HAP-1 (cell line): ENCODE measurements around the gene ANKRD26.
"Not testable (repeated sequence)": the region's sequence is repeated elsewhere in the genome, so short reads cannot be mapped to it uniquely, and the experiment has no call there.

Experiments
- DNase-seq, 2 experiments: peaks; one replicate each; pipeline ENCODE4 v3.0.0-alpha.2; 2016 to 2020; ENCODE audit warnings: low spot score in 2 of 2
- H3K27me3 ChIP-seq: fragments of 250-450 bp; sonication (Bioruptor Pico); 2 replicates; pipeline ENCODE4 v1.5.1; 2020; ENCODE audit warnings: low read depth, mild to moderate bottlenecking, moderate library complexity
- H3K36me3 ChIP-seq: fragments of 250-450 bp; sonication (Bioruptor Pico); replicated peaks from 2 replicates; pipeline ENCODE4 v1.5.1; 2020; ENCODE audit warnings: mild to moderate bottlenecking
- H3K4me1 ChIP-seq: fragments of 250-450 bp; sonication (Bioruptor Pico); 2 replicates; pipeline ENCODE4 v1.5.1; 2020; ENCODE audit warnings: mild to moderate bottlenecking
- H3K4me3 ChIP-seq: fragments of 250-450 bp; sonication (Bioruptor Pico); 2 replicates; pipeline ENCODE4 v1.5.1; 2020; ENCODE audit warnings: mild to moderate bottlenecking, moderate library complexity
- H3K9me3 ChIP-seq: fragments of 250-450 bp; sonication (Bioruptor Pico); 2 replicates; pipeline ENCODE4 v1.5.1; 2020; ENCODE audit warnings: mild to moderate bottlenecking, moderate library complexity
- in situ Hi-C: fragments of 300-500 bp; cut with MboI; formaldehyde crosslinking; loops from 3 replicates; pipeline ENCODE4 v1.14.3; 2020; ENCODE audit warnings: low sequenced_read_pairs, inconsistent platforms, mixed read lengths

Gene ANKRD26

DNA sequence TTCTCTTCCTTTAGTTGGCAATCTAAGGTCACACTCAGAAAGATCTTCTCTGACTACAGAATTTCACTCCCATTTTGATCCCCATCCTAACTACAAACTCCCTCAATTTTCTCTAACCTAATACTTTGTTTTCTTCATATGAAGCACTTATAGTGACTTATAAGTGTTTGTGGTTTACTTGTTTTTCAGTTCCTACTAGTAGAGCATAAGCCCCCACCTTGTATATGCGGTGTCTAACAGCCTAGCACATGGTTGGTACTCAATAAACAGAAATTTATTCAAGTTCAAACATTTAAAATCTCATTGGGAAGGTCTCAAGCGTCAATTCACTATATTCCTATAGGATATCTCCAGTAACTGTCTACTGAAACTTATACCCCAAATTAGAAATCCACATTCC is 35.2 kb downstream of the ANKRD26 start:
- in situ Hi-C loops: no loop called here
- DNase-seq: no peak
- H3K36me3 ChIP-seq: peaks cover 20% of the 10 kb centered on the region; the same call in 1 of the 2 replicates
- H3K9me3 ChIP-seq: no peaks in the 10 kb centered on the region
- H3K4me1 ChIP-seq: no peaks in the 10 kb centered on the region
- H3K4me3 ChIP-seq: no peak overlapping the region
- no peaks in the 10 kb centered on the region for H3K27me3 ChIP-seq

DNA sequence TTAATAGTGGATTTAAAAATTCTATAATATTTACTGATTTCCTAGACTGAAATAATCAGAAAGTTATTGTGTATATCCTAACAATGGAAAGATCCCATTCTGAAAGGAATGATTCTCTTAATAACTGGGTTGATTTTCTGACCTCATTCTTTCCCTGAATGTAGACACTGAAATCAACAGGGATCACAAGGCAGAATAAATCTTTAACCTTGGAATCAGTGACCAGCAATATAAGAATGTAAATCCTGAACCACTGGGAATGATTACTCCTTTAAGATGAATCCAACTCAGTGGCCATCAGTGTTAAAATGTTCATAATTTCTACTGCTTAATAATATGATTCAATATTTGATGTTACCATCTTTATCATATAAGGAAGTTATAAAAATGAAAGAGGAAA is 47.6 kb downstream of the ANKRD26 start:
- no peak for DNase-seq
- H3K36me3 ChIP-seq: peaks cover 9% of the 10 kb centered on the region; the same call in 1 of the 2 replicates
- no peaks in the 10 kb centered on the region for H3K4me1 ChIP-seq
- H3K27me3 ChIP-seq: no peaks in the 10 kb centered on the region
- H3K9me3 ChIP-seq: no peaks in the 10 kb centered on the region
- in situ Hi-C loops: no loop called here
- no peak overlapping the region for H3K4me3 ChIP-seq

DNA sequence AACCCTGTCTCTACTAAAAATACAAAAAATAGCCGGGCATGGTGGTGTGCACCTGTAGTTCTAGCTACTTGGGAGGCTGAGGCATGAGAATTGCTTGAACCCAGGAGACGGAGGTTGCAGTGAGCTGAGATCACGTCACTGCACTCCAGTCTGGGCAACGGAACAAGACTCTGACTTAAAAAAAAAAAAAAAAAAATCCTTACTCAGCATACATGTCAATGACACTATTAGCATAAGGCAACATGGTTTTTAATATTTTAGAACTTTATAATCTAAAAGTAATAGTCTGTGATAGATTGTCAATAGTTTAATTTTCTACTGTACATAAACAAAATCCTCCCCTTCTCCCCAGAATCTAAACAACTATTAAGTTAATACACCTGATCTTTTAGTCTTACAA is 55.0 kb downstream of the ANKRD26 start:
- H3K4me3 ChIP-seq, H3K27me3 ChIP-seq, in situ Hi-C loops, H3K9me3 ChIP-seq, DNase-seq, H3K4me1 ChIP-seq: not testable (repeated sequence)
- peaks cover 15% of the 10 kb centered on the region for H3K36me3 ChIP-seq

DNA sequence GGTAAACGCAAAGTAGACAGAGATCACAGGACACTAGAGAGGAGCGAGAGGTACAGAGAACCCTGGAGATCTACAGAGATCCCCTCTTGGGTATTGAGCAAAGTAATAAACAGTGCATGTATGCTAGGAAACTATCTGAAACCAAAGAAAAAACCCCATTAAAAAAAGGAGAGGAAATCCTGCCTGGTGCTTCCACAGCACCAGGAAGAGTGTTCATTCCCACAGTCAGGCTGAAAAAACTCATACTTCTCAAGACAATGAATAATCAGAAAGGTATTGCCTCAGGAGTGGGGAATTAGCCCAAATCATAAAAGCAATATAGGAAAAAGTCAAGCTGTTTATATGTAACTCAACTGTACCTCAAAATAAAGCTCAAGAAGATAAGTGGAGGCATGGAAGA is 59.1 kb downstream of the ANKRD26 start:
- in situ Hi-C loops: no loop called here
- no peaks in the 10 kb centered on the region for H3K4me1 ChIP-seq
- H3K27me3 ChIP-seq: no peaks in the 10 kb centered on the region
- H3K36me3 ChIP-seq: peaks cover 9% of the 10 kb centered on the region
- H3K4me3 ChIP-seq: no peak overlapping the region
- no peak for DNase-seq
- H3K9me3 ChIP-seq: no peaks in the 10 kb centered on the region

DNA sequence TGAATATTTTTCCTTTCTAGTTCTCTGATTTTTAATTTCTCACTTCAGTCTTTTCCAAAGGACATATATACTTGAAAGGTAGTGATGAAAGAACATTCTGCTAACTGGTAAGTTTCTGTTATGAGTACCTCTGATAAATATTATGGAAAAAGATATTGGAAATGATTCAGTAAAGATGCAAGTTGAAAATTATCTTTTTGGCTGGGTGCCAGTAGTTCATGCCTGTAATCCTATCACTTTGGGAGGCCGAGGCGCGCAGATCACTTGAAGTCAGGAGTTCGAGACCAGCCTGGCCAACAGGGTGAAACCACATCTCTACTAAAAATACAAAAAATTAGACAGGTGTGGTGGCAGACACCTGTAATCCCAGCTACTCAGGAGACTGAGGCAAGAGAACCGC is 62.1 kb downstream of the ANKRD26 start:
- Histone ChIP-seq H3K4me3 (no peak overlapping the region), H3K27me3 (no peaks in the 10 kb centered on the region), H3K4me1 (peaks cover 13% of the 10 kb centered on the region), H3K36me3 (peaks cover 12% of the 10 kb centered on the region), H3K9me3 (no peaks in the 10 kb centered on the region)
- in situ Hi-C loops: no loop called here
- no peak for DNase-seq

DNA sequence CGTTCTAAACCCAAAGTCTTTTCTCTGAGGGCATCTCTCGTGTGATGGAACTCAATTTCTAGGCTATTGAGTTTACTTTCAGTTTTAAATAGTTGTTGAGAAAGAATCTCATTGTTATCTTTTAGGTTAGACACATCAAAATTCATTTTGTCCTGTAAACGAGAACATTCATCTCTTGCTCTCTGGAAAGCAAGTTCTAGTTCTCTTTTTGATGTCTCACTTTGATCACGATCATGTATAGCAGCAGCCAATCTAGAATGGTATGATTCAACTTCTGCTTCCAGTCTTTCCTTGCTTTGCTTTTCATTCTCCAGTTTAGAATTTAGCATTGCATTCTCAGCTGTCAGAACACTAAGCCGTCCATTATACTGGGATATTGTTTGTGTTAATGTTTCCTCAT is 65.1 kb downstream of the ANKRD26 start:
- no peak overlapping the region for H3K4me3 ChIP-seq
- H3K9me3 ChIP-seq: no peaks in the 10 kb centered on the region
- DNase-seq: peak in 1 of 2 experiments; percentile 58
- H3K27me3 ChIP-seq: no peaks in the 10 kb centered on the region
- in situ Hi-C loops: no loop called here
- H3K4me1 ChIP-seq: peaks cover 13% of the 10 kb centered on the region
- peaks cover 5% of the 10 kb centered on the region for H3K36me3 ChIP-seq

DNA sequence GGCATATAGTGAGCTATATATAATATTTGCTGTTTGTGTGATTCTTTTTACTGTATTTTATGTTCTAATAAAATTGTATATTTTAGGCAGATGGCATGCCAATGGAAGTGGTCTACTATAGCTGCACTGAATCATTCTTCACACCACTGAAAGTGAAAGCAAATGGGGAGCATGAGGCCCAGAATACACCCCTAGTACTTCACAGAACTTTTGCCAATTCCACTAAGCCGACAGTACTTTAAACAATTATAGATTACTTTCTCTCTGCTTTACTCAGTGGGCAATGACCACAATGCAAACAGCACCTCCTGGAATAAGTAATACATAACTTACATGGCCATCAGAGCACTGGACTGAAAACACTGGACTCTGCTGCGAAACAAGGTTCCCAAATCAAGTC is 70.2 kb downstream of the ANKRD26 start:
- H3K4me3 ChIP-seq: no peak overlapping the region
- no peaks in the 10 kb centered on the region for H3K9me3 ChIP-seq
- in situ Hi-C loops: no loop called here
- DNase-seq: peak in 1 of 2 experiments; percentile 27
- H3K27me3 ChIP-seq: no peaks in the 10 kb centered on the region
- peaks cover 3% of the 10 kb centered on the region for H3K4me1 ChIP-seq
- peaks cover 12% of the 10 kb centered on the region for H3K36me3 ChIP-seq

DNA sequence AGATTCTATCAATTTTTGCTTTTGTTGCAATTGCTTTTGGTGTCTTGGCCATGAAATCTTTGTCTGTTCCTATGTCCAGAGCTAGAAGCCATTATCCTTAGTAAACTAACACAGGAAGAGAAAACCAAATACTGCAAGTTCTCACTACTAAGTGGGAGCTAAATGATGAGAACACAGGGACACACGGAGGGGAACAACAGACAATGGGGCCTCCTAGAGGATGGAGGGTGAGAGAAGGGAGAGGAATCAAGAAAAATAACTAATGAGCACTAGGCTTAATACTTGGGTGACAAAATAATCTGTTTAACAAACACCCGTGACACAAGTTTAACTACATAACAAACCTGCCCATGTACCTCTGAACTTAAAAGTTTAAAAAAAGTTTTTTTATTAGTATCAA is 78.2 kb downstream of the ANKRD26 start:
- H3K27me3 ChIP-seq: no peaks in the 10 kb centered on the region
- peaks cover 28% of the 10 kb centered on the region for H3K4me1 ChIP-seq
- peaks cover 3% of the 10 kb centered on the region; the same call in 1 of the 2 replicates for H3K36me3 ChIP-seq
- no peak for DNase-seq
- H3K9me3 ChIP-seq: no peaks in the 10 kb centered on the region
- in situ Hi-C loops: no loop called here
- H3K4me3 ChIP-seq: no peak overlapping the region

DNA sequence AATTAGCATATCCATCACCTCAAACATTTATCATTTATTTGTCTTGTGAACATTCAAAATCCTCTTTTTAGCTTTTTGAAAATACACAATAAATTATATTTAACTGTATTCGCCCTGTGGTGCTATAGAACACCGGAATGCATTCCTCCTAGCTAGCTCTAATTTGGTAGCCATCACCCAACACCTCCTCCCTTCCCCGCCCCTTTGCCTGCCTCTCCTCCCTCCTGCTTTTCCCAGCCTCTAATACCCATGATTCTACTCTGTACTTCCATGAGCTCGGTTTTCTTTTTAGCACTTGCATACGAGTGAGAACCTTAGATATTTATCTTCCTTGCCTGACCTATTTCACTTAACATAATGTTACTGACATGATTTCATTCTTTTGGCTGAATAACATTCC is 80.1 kb downstream of the ANKRD26 start:
- Histone ChIP-seq H3K4me3 (no peak overlapping the region), H3K9me3 (no peaks in the 10 kb centered on the region), H3K36me3 (peaks cover 3% of the 10 kb centered on the region; the same call in 1 of the 2 replicates), H3K4me1 (peaks cover 28% of the 10 kb centered on the region), H3K27me3 (no peaks in the 10 kb centered on the region)
- peak; percentile 33 to 64 for DNase-seq
- in situ Hi-C loops: no loop called here

DNA sequence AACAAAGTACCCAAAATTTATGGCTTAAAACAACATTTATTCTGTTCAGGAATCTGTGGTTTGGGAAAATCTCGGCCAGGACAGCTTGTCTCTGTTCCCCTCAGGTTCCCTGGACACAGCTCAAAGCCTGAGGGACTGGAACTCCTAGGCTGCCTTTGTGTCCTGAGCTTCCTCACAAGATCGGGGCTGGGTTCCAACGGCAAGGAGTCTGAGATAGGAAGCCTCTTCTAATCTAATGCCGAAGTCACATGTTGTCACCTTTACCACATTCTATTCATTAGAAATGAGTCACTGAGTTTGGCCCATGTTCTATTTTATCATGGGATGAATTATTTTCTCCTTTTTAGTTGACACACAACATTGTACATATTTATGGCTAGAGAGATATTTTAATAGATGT is 80.5 kb downstream of the ANKRD26 start:
- in situ Hi-C loops: no loop called here
- H3K27me3 ChIP-seq: no peaks in the 10 kb centered on the region

DNA sequence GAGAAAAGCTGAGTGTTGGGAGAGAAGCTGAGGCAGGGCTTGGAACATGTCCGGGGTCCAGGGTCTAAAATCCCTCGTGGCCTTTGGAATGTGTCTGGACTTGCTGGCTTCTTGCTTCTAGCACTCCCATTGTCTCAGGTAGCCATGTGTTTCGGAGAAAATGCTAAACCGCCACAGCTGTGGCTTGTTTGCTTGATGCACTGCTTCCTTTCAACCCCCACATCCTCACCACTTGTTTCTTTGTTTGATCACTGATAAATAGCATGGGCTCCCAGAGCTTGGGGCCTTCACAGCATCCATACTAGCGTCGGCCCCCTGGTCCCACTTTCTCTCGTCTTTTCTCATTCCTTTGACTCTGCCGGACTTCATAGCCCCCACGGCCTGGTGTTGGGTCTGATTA is 102.7 kb downstream of the ANKRD26 start:
- H3K9me3 ChIP-seq: no peaks in the 10 kb centered on the region
- no peak for DNase-seq
- no peak overlapping the region for H3K4me3 ChIP-seq
- H3K4me1 ChIP-seq: peaks cover 5% of the 10 kb centered on the region; the same call in 1 of the 2 replicates
- no peaks in the 10 kb centered on the region for H3K36me3 ChIP-seq
- in situ Hi-C loops: no loop called here
- no peaks in the 10 kb centered on the region for H3K27me3 ChIP-seq

More for the DNA sequence above, 80.5 kb downstream of the ANKRD26 start:
- Histone ChIP-seq H3K4me1 (peaks cover 28% of the 10 kb centered on the region), H3K9me3 (no peaks in the 10 kb centered on the region), H3K36me3 (peaks cover 3% of the 10 kb centered on the region; the same call in 1 of the 2 replicates), H3K4me3 (no peak overlapping the region)
- peak in 1 of 2 experiments; percentile 27 for DNase-seq

DNA sequence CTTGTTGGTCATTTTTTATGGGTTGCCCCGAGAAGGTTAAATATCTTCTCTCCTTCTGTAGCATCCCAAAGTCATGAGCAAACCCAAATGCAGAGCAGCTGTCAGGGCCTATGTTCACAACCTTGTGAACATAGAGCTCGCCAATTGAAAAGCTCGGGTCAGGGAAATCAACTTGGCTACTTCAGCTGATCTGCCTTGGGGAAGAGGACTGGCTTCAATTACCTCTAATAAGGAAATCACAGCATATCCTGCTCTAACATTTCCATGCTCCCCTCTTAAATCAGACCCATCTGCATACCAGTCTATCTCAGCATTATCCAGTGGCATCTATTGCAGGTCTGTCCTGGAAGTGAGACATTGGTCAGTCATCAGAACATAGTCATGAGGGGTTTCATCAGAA is 105.6 kb downstream of the ANKRD26 start:
- no peak overlapping the region for H3K4me3 ChIP-seq
- no peaks in the 10 kb centered on the region for H3K36me3 ChIP-seq
- no peaks in the 10 kb centered on the region for H3K9me3 ChIP-seq
- H3K27me3 ChIP-seq: no peaks in the 10 kb centered on the region
- DNase-seq: no peak
- in situ Hi-C loops: no loop called here
- peaks cover 5% of the 10 kb centered on the region; the same call in 1 of the 2 replicates for H3K4me1 ChIP-seq

DNA sequence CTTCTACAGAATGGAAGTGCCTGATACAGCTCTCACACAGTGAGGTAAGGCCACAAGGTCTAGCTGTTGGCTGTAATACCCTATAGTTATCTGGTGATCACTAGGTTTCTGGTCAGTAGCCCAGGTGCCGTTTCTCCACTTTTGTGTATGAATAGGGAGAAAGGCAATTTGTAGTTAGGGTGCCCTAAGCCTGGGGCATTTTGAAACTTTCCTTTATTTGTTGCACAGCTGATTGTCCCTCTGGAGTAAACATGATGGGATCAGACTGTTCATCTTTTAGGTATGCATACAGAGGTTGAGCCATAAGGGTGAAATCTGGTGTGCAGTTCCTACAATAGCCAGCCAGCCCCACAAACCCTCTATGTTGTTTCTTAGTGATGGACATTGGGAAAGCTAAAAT is 112.4 kb downstream of the ANKRD26 start:
- Histone ChIP-seq H3K4me3 (no peak overlapping the region), H3K4me1 (no peaks in the 10 kb centered on the region), H3K27me3 (no peaks in the 10 kb centered on the region), H3K36me3 (no peaks in the 10 kb centered on the region), H3K9me3 (no peaks in the 10 kb centered on the region)
- DNase-seq: no peak
- in situ Hi-C loops: no loop called here

DNA sequence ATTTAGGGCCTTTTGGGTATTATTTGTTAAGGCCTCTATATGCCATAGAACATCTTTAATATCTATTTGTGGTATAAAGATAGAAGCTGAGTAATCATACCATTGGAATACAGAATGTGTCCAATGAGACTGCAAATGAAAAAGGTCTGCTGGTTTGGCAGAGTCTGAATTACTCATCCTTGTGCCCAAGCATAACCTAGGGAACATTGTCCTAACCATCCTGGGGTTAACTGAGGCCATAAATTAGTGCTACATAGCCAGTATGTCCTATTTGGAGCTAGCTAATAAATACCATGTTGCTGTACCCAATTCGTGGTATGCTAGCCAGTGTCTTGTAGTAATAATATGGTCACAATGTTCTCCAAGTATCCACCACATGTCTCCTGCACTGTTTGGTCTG is 117.1 kb downstream of the ANKRD26 start:
- no peaks in the 10 kb centered on the region for H3K36me3 ChIP-seq
- no peaks in the 10 kb centered on the region; the same call in 1 of the 2 replicates for H3K4me1 ChIP-seq
- no peaks in the 10 kb centered on the region for H3K27me3 ChIP-seq
- no peak overlapping the region for H3K4me3 ChIP-seq
- in situ Hi-C loops: no loop called here
- no peaks in the 10 kb centered on the region for H3K9me3 ChIP-seq
- no peak for DNase-seq

DNA sequence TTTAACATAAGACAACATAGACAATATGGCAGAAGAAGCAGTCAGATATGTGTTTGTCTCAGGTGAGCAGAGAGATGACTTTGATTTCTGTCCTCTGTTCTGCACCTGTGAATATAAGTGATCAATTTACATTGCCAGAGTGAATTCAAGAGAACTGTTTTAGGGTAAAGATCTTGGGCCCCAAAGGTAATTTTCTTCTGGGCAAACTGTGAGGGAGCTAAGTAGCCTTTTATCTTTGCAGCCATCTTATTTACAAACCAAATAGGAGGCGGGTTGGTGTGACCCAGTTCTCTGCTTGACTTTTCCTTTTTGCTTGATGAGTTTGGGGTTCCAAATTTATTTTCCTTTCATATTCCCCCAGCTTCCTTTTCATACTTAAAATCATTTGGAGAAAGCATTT is 118.2 kb downstream of the ANKRD26 start:
- no peaks in the 10 kb centered on the region for H3K27me3 ChIP-seq
- no peak for DNase-seq
- H3K9me3 ChIP-seq: no peaks in the 10 kb centered on the region
- no peak overlapping the region for H3K4me3 ChIP-seq
- in situ Hi-C loops: no loop called here
- H3K4me1 ChIP-seq: peaks cover 6% of the 10 kb centered on the region
- H3K36me3 ChIP-seq: no peaks in the 10 kb centered on the region
